ENCODE measurements around the gene GABARAPL2.

GABARAPL2 gene

DNA sequence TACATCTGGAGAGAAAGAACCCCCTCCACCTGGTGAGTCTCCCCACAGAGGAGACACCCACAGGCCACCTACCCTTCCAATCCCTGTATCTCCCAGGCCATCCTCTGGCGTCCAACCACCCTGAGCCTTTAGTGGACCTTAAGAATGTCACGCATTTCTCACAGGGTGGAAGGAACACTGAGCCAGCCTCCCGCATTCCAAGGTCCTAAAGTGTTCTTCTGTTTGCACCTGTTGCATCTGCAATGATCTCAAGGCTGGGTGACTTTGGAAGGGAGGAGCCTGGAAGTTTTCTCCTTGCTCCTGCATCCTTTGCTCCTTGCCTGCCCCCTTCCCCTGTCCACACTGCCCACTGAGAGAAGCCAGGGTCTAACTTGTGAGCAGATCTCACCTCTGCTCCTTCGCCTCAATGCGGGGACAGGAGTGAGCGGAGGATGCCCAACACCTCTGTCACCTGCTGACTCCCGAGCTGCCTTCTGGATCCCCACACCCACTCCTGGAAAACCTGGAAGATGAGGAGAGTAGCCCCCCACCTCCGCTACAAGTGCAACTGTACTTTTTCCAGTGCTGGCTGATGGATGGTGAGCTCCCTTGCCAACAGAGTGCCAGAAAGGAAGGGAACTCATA, 33.9 kb upstream of the GABARAPL2 start:
- H3K27ac ChIP-seq (ENCODE audit: insufficient read depth in 1 of 2, low read depth in 1 of 2, low read length in 2 of 2, poor library complexity in 1 of 2, severe bottlenecking in 2 of 2), result no peak overlapping the region
- H3K36me3 ChIP-seq (ENCODE audit: control insufficient read depth in 4 of 4, insufficient read depth in 4 of 4, low read length in 3 of 4), result no peaks in the 10 kb centered on the region
- no peaks in the 10 kb centered on the region for H3K4me1 ChIP-seq (ENCODE audit: control extremely low read depth in 1 of 4, control insufficient read depth in 4 of 4, insufficient read depth in 4 of 4, low read length in 3 of 4)
- ChIA-PET POLR2A (no interaction called here), CTCF (interaction anchor here (0.6 to 1.2 kb wide), 2 partner anchors 11 to 13 kb away, joined by 3 to 5 read pairs; no protein-coding TSS in a partner anchor)
- no peaks in the 10 kb centered on the region for H3K9me3 ChIP-seq (ENCODE audit: control extremely low read depth in 1 of 5, control insufficient read depth in 4 of 5, insufficient read depth in 2 of 5, low read depth in 1 of 5, low read length in 4 of 5)
- no peak overlapping the region for H3K4me3 ChIP-seq (ENCODE audit: control insufficient read depth in 1 of 7, extremely low read depth in 1 of 7, insufficient read depth in 4 of 7, low read depth in 2 of 7, low read length in 6 of 7)
- WGBS (ENCODE audit: insufficient coverage), result 88% methylated on average over 5 of the region's 8 CpGs
- peaks cover 0 to 3% (median 0%) of the 10 kb centered on the region in 5 experiments for H3K27me3 ChIP-seq (replicated peaks in 2 of 5; ENCODE audit: control insufficient read depth in 4 of 5, insufficient read depth in 5 of 5, low read length in 4 of 5)
- no peak for DNase-seq

DNA sequence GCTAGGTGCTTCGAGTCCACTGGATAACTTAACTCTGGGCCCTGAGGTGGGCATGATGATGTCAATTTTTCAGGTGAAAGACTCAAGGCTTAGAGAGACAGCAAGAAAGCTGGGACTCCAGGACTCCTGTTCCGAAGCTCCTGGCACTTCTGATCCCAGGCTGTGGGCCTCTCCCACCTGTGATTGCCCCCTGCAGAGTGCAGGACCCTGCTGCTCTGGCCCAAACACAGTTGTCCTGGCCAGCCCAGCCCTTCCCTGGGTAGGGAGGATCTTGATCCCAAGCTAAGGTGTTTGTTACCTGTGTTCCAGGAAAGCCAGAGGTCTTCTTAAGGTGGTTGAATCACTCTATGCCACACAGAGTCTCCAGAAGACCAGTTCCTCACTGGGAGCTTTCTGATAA, 33.4 kb upstream of the GABARAPL2 start:
- no peaks in the 10 kb centered on the region for H3K36me3 ChIP-seq (ENCODE audit: control insufficient read depth in 4 of 4, insufficient read depth in 4 of 4, low read length in 3 of 4)
- no peak overlapping the region for H3K27ac ChIP-seq (ENCODE audit: insufficient read depth in 1 of 2, low read depth in 1 of 2, low read length in 2 of 2, poor library complexity in 1 of 2, severe bottlenecking in 2 of 2)
- H3K4me1 ChIP-seq (ENCODE audit: control extremely low read depth in 1 of 4, control insufficient read depth in 4 of 4, insufficient read depth in 4 of 4, low read length in 3 of 4), result no peaks in the 10 kb centered on the region
- H3K4me3 ChIP-seq (ENCODE audit: control insufficient read depth in 1 of 7, extremely low read depth in 1 of 7, insufficient read depth in 4 of 7, low read depth in 2 of 7, low read length in 6 of 7), result no peak overlapping the region
- H3K9me3 ChIP-seq (ENCODE audit: control extremely low read depth in 1 of 5, control insufficient read depth in 4 of 5, insufficient read depth in 2 of 5, low read depth in 1 of 5, low read length in 4 of 5), result no peaks in the 10 kb centered on the region
- ChIA-PET CTCF (interaction anchor here (0.6 kb wide), 1 partner anchor 14 kb away, joined by 3 read pairs; no protein-coding TSS in a partner anchor), POLR2A (no interaction called here)
- DNase-seq, result no peak
- peaks cover 0 to 3% (median 0%) of the 10 kb centered on the region in 5 experiments for H3K27me3 ChIP-seq (replicated peaks in 2 of 5; ENCODE audit: control insufficient read depth in 4 of 5, insufficient read depth in 5 of 5, low read length in 4 of 5)
- 100% methylated on average over 2 of the region's 2 CpGs for WGBS (ENCODE audit: insufficient coverage)

DNA sequence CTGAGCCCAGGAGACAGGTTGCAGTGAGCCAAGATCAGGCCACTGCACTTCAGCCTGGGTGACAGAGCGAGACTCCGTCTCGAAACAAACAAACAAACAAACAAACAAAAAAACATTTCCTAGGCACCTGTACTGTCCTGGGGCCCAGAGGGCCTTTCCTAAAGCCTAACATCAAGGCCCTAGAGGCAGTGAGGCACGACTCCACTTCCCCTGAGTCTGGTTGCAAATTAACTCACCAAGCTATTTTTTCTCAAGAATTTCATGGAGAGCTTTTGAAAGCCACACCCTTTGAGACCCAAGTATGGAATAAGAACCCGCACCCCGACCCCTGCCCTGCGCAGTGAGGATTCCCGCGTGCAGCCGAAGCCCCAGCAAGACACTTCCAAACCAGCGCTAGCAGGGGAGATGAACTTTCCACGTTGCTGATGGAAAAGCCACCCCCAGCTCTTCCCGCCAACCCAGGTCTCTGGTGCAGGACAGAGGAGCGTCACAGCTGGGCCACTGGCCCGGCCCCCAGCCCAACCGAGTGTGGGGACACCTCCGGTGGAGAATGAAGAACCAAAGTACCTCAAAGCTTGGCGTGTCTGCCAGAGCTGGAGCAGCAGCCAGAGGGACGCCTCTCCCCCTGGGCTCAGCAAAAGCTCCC, 31.5 kb upstream of the GABARAPL2 start:
- Histone ChIP-seq H3K27ac (ENCODE audit: insufficient read depth in 1 of 2, low read depth in 1 of 2, low read length in 2 of 2, poor library complexity in 1 of 2, severe bottlenecking in 2 of 2) (no peak overlapping the region), H3K27me3 (replicated peaks in 2 of 5; ENCODE audit: control insufficient read depth in 4 of 5, insufficient read depth in 5 of 5, low read length in 4 of 5) (peaks cover 0 to 3% (median 0%) of the 10 kb centered on the region in 5 experiments), H3K4me3 (ENCODE audit: control insufficient read depth in 1 of 7, extremely low read depth in 1 of 7, insufficient read depth in 4 of 7, low read depth in 2 of 7, low read length in 6 of 7) (no peak overlapping the region), H3K4me1 (ENCODE audit: control extremely low read depth in 1 of 4, control insufficient read depth in 4 of 4, insufficient read depth in 4 of 4, low read length in 3 of 4) (no peaks in the 10 kb centered on the region), H3K9me3 (ENCODE audit: control extremely low read depth in 1 of 5, control insufficient read depth in 4 of 5, insufficient read depth in 2 of 5, low read depth in 1 of 5, low read length in 4 of 5) (no peaks in the 10 kb centered on the region), H3K36me3 (ENCODE audit: control insufficient read depth in 4 of 4, insufficient read depth in 4 of 4, low read length in 3 of 4) (peaks cover 0 to 3% (median 0%) of the 10 kb centered on the region in 4 experiments)
- POLR2A ChIA-PET, result no interaction called here
- 93% methylated on average over 18 of the region's 19 CpGs for WGBS (ENCODE audit: insufficient coverage)
- CTCF ChIA-PET, result interaction anchor here (0.9 to 1.2 kb wide), 3 partner anchors 16 to 63 kb away, joined by 3 to 4 read pairs (median 4); no protein-coding TSS in a partner anchor
- no peak for DNase-seq

DNA sequence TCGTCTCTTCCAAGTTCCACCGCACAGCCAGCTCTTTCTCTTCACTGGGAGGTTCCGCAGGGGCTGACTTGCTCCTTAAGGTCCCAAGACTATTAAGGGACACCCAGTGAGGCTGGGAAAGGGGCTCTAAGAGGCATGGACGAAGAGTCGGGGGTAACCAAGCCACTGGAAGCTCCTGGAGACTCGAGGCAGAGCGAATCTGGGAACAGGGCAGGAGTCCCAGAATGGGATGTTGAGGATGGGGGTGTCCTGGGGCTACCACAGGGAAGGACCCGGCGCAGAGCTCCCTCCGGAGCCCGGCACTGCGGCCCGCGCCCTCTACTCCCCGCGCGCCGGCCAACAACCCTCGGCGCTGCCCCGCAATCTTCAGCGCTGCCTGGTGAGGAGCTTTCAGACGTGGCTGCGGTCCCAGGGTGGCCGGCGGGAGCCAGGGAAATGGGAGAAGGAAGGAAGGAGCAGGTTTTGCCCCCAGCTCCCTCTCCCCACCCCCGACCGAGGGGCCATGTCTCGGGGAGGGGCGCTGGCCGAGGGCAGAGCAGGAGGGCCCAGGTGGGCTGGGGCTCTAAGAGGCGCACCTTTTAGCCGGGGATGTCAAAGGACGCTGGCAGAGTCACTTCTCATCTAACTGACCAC, 30.9 kb upstream of the GABARAPL2 start:
- ChIA-PET CTCF (interaction anchor here (0.9 to 1.3 kb wide), 3 partner anchors 16 to 64 kb away, joined by 3 to 4 read pairs (median 4); no protein-coding TSS in a partner anchor), POLR2A (no interaction called here)
- Histone ChIP-seq H3K36me3 (ENCODE audit: control insufficient read depth in 4 of 4, insufficient read depth in 4 of 4, low read length in 3 of 4) (peaks cover 0 to 3% (median under 1%) of the 10 kb centered on the region in 4 experiments), H3K27ac (ENCODE audit: insufficient read depth in 1 of 2, low read depth in 1 of 2, low read length in 2 of 2, poor library complexity in 1 of 2, severe bottlenecking in 2 of 2) (no peak overlapping the region), H3K27me3 (replicated peaks in 2 of 5; ENCODE audit: control insufficient read depth in 4 of 5, insufficient read depth in 5 of 5, low read length in 4 of 5) (peaks cover 0 to 3% (median 0%) of the 10 kb centered on the region in 5 experiments), H3K9me3 (ENCODE audit: control extremely low read depth in 1 of 5, control insufficient read depth in 4 of 5, insufficient read depth in 2 of 5, low read depth in 1 of 5, low read length in 4 of 5) (no peaks in the 10 kb centered on the region), H3K4me3 (ENCODE audit: control insufficient read depth in 1 of 7, extremely low read depth in 1 of 7, insufficient read depth in 4 of 7, low read depth in 2 of 7, low read length in 6 of 7) (no peak overlapping the region), H3K4me1 (ENCODE audit: control extremely low read depth in 1 of 4, control insufficient read depth in 4 of 4, insufficient read depth in 4 of 4, low read length in 3 of 4) (no peaks in the 10 kb centered on the region)
- WGBS (ENCODE audit: insufficient coverage), result 88% methylated on average over 21 of the region's 34 CpGs
- no peak for DNase-seq

DNA sequence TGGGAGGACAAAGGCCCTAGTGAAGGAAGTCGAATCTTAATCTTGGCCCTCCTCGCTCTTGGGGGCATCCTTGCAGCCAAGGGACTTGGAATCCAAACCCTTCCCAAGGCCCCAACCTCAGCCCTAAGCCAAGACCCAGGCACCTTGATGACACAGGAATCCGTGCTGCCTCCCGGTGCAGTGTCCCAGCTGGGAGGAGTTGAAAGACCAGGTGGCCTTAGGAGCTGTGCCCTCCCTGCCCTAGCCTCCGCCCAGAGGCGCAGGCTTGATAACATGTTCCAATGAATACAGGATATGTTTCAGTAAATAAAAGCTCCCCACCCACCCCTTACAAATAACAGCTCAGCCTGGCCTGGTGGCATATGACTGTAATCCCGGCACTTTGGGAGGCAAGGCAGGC, 30.3 kb upstream of the GABARAPL2 start, which contains the start of gene CHST5:
Gene CHST5 (minus strand): TSS at position 208 of the 400 bp plus-strand sequence. CDS start 5,724 bp downstream, outside the sequence.
- WGBS (ENCODE audit: insufficient coverage), result 97% methylated on average over 5 of the region's 7 CpGs
- POLR2A ChIA-PET, result no interaction called here
- Histone ChIP-seq H3K36me3 (ENCODE audit: control insufficient read depth in 4 of 4, insufficient read depth in 4 of 4, low read length in 3 of 4) (peaks cover 0 to 3% (median 1%) of the 10 kb centered on the region in 4 experiments), H3K9me3 (ENCODE audit: control extremely low read depth in 1 of 5, control insufficient read depth in 4 of 5, insufficient read depth in 2 of 5, low read depth in 1 of 5, low read length in 4 of 5) (no peaks in the 10 kb centered on the region), H3K27ac (ENCODE audit: insufficient read depth in 1 of 2, low read depth in 1 of 2, low read length in 2 of 2, poor library complexity in 1 of 2, severe bottlenecking in 2 of 2) (no peak within 1 kb of the TSS), H3K27me3 (replicated peaks in 2 of 5; ENCODE audit: control insufficient read depth in 4 of 5, insufficient read depth in 5 of 5, low read length in 4 of 5) (peaks cover 0 to 3% (median 0%) of the 10 kb centered on the region in 5 experiments), H3K4me3 (ENCODE audit: control insufficient read depth in 1 of 7, extremely low read depth in 1 of 7, insufficient read depth in 4 of 7, low read depth in 2 of 7, low read length in 6 of 7) (no peak within 1 kb of the TSS), H3K4me1 (ENCODE audit: control extremely low read depth in 1 of 4, control insufficient read depth in 4 of 4, insufficient read depth in 4 of 4, low read length in 3 of 4) (no peaks in the 10 kb centered on the region)
- DNase-seq, result no peak
- CTCF ChIA-PET, result interaction anchor here (1.3 kb wide), 1 partner anchor 17 kb away, joined by 3 read pairs; no protein-coding TSS in a partner anchor

DNA sequence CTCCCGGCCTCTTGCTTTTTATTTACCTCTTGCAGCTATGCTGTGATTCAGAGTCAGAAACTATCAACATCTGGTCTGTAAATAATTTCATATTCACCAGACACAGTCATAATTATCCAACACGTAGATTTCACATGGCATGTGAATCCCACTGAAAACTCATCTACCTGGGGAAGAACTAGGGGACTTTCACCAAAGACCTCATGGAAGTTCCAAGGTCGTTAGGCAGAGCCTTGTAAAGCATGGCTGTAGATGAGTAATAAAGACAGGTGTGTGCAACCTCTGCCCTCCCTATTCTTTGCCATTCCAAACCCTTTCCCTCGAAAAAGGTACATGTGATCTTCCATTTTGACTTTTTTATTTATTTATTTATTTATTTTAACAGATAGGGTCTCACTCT, 28.4 kb upstream of the GABARAPL2 start:
- no peaks in the 10 kb centered on the region for H3K9me3 ChIP-seq (ENCODE audit: control extremely low read depth in 1 of 5, control insufficient read depth in 4 of 5, insufficient read depth in 2 of 5, low read depth in 1 of 5, low read length in 4 of 5)
- H3K4me1 ChIP-seq (ENCODE audit: control extremely low read depth in 1 of 4, control insufficient read depth in 4 of 4, insufficient read depth in 4 of 4, low read length in 3 of 4), result no peaks in the 10 kb centered on the region
- ChIA-PET CTCF (interaction anchor here (1.1 kb wide), 1 partner anchor 20 kb away, joined by 4 read pairs; no protein-coding TSS in a partner anchor), POLR2A (no interaction called here)
- peaks cover 0 to 3% (median 0%) of the 10 kb centered on the region in 5 experiments for H3K27me3 ChIP-seq (replicated peaks in 2 of 5; ENCODE audit: control insufficient read depth in 4 of 5, insufficient read depth in 5 of 5, low read length in 4 of 5)
- WGBS (ENCODE audit: insufficient coverage), result no CpG with 5 or more reads among the region's 4 CpGs
- H3K4me3 ChIP-seq (ENCODE audit: control insufficient read depth in 1 of 7, extremely low read depth in 1 of 7, insufficient read depth in 4 of 7, low read depth in 2 of 7, low read length in 6 of 7), result no peak overlapping the region
- peaks cover 0 to 4% (median 2%) of the 10 kb centered on the region in 4 experiments for H3K36me3 ChIP-seq (ENCODE audit: control insufficient read depth in 4 of 4, insufficient read depth in 4 of 4, low read length in 3 of 4)
- DNase-seq, result no peak
- no peak overlapping the region for H3K27ac ChIP-seq (ENCODE audit: insufficient read depth in 1 of 2, low read depth in 1 of 2, low read length in 2 of 2, poor library complexity in 1 of 2, severe bottlenecking in 2 of 2)

Data from common myeloid progenitor, CD34-positive (primary cell).